Activated CD4-positive, alpha-beta T cell treated with anti-CD3 and anti-CD28 coated beads, Interleukin-2, amount 10 ng/mL, durations not matched to agents 24 days and 14 days (primary cell): ENCODE data around the gene SMPX. TPM values are rescaled to one million over a fixed set of nuclear protein-coding genes. Genes with fewer than 3 reads are reported as not detected.

Experiments
- DNase-seq: peaks from one replicate; pipeline ENCODE4 v3.0.0; 2022
- H3K27ac Mint-ChIP-seq: one replicate; pipeline ENCODE4 v1.8.0; 2022; ENCODE audit warnings: mild to moderate bottlenecking, mixed read lengths
- H3K27me3 Mint-ChIP-seq: one replicate; pipeline ENCODE4 v1.8.0; 2022; ENCODE audit warnings: mixed read lengths
- H3K36me3 Mint-ChIP-seq: one replicate; pipeline ENCODE4 v1.8.0; 2022; ENCODE audit warnings: low read depth, mild to moderate bottlenecking, mixed read lengths
- H3K4me1 Mint-ChIP-seq: one replicate; pipeline ENCODE4 v1.8.0; 2021; ENCODE audit warnings: mixed read lengths
- H3K4me3 Mint-ChIP-seq: one replicate; pipeline ENCODE4 v1.8.0; 2022; ENCODE audit warnings: mild to moderate bottlenecking, moderate library complexity, mixed read lengths
- H3K9me3 Mint-ChIP-seq: one replicate; pipeline ENCODE4 v1.8.0; 2021; ENCODE audit warnings: mixed read lengths
- intact Hi-C: fragments of 100-400 bp; cut with micrococcal nuclease; formaldehyde crosslinking; loops from one replicate; pipeline ENCODE4 v1.15.1; 2023
- total RNA-seq: library from RNA; stranded (reverse); gene quantifications from 2 replicates; pipeline ENCODE4 v1.2.3, GENCODE V29; 2022

The SMPX gene
- total RNA-seq, 1 donor from 2014 or later, result not detected

GRCh38 chrX:21738210-21738949 lies 19.5 kb downstream of the SMPX start:
- H3K36me3 Mint-ChIP-seq, result no peaks in the 10 kb centered on the region
- no peaks in the 10 kb centered on the region for H3K9me3 Mint-ChIP-seq
- no peaks in the 10 kb centered on the region for H3K4me1 Mint-ChIP-seq
- no peak overlapping the region for H3K27ac Mint-ChIP-seq
- intact Hi-C loops, result no loop called here
- H3K27me3 Mint-ChIP-seq, result peaks cover 1% of the 10 kb centered on the region
- DNase-seq, result no peak
- no peak overlapping the region for H3K4me3 Mint-ChIP-seq

GRCh38 chrX:21735768-21736127 lies 22.2 kb downstream of the SMPX start:
- intact Hi-C loops, result no loop called here
- no peaks in the 10 kb centered on the region for H3K27me3 Mint-ChIP-seq
- H3K9me3 Mint-ChIP-seq, result no peaks in the 10 kb centered on the region

DNA sequence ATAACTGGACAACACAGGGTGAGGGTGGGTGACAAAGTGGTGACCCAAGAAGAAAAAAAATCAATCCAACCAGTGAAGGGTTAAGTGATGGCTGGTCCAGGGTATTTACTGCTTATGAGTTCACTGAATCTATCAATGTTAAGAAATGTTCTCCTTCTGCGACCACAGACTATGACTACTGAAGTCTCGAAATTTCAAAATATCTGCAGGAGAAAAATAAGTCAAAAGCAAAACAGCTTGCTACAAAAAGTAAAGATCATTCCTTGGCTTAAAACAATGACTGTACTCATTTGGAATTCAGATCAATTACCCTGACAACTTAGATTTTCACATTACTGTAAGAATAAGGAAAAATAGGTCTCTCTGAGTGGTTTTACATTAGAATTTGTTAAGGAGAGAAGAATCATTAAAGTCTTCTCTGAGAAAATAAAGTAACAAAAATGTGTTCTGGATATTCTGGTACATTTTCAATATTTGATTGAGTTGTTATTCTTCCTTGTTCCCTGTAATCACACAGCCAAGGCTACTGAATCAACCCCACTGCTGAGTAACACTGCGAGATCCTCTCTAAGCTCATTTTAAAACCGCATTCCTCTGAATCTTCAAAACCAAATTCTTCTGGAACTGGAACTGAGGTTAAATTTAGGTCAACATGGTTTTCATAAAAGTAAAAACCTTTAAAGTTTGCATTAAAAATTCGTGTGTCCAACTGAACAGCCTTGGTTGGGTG lies 22.7 kb downstream of the SMPX start:
- no peaks in the 10 kb centered on the region for H3K9me3 Mint-ChIP-seq
- intact Hi-C loops, result no loop called here
- H3K36me3 Mint-ChIP-seq, result no peaks in the 10 kb centered on the region
- H3K4me1 Mint-ChIP-seq, result no peaks in the 10 kb centered on the region
- no peaks in the 10 kb centered on the region for H3K27me3 Mint-ChIP-seq
- no peak overlapping the region for H3K27ac Mint-ChIP-seq
- no peak overlapping the region for H3K4me3 Mint-ChIP-seq
- no peak for DNase-seq

More at GRCh38 chrX:21735768-21736127, 22.2 kb downstream of the SMPX start:
- Mint-ChIP-seq H3K27ac (no peak overlapping the region), H3K4me3 (no peak overlapping the region), H3K36me3 (no peaks in the 10 kb centered on the region), H3K4me1 (no peaks in the 10 kb centered on the region)
- DNase-seq, result no peak

GRCh38 chrX:21734175-21734574 lies 23.7 kb downstream of the SMPX start:
- H3K27me3 Mint-ChIP-seq, result no peaks in the 10 kb centered on the region
- H3K4me1 Mint-ChIP-seq, result no peaks in the 10 kb centered on the region
- H3K9me3 Mint-ChIP-seq, result no peaks in the 10 kb centered on the region
- no peaks in the 10 kb centered on the region for H3K36me3 Mint-ChIP-seq
- DNase-seq, result no peak
- H3K27ac Mint-ChIP-seq, result no peak overlapping the region
- intact Hi-C loops, result no loop called here
- no peak overlapping the region for H3K4me3 Mint-ChIP-seq

DNA sequence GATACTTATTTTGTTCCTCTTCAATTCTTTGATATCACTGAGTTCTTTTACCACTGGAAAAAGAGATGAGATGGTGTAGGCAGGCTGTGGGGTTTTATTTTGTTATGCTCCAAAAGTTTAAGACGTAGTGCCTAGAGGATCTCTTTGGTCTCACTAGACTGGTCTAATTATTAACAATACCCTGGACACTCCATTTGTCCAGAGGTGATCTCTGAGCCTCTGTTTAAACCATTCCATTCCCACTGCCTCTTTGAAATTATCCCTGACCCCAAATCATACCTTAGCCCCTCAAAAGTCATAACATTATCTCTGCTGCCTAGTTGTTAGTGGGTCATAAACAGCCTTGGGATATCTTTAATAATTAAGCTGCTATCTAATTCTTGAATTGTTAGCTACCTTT lies 24.2 kb downstream of the SMPX start:
- no peak overlapping the region for H3K4me3 Mint-ChIP-seq
- intact Hi-C loops, result no loop called here
- DNase-seq, result no peak
- H3K36me3 Mint-ChIP-seq, result no peaks in the 10 kb centered on the region
- no peaks in the 10 kb centered on the region for H3K4me1 Mint-ChIP-seq
- H3K27me3 Mint-ChIP-seq, result no peaks in the 10 kb centered on the region
- no peak overlapping the region for H3K27ac Mint-ChIP-seq
- H3K9me3 Mint-ChIP-seq, result no peaks in the 10 kb centered on the region

GRCh38 chrX:21730026-21730425 lies 27.9 kb downstream of the SMPX start:
- no peak for DNase-seq
- Mint-ChIP-seq H3K36me3 (no peaks in the 10 kb centered on the region), H3K27ac (no peak overlapping the region), H3K4me3 (no peak overlapping the region), H3K4me1 (no peaks in the 10 kb centered on the region), H3K9me3 (no peaks in the 10 kb centered on the region), H3K27me3 (peaks cover 4% of the 10 kb centered on the region)
- intact Hi-C loops, result no loop called here

DNA sequence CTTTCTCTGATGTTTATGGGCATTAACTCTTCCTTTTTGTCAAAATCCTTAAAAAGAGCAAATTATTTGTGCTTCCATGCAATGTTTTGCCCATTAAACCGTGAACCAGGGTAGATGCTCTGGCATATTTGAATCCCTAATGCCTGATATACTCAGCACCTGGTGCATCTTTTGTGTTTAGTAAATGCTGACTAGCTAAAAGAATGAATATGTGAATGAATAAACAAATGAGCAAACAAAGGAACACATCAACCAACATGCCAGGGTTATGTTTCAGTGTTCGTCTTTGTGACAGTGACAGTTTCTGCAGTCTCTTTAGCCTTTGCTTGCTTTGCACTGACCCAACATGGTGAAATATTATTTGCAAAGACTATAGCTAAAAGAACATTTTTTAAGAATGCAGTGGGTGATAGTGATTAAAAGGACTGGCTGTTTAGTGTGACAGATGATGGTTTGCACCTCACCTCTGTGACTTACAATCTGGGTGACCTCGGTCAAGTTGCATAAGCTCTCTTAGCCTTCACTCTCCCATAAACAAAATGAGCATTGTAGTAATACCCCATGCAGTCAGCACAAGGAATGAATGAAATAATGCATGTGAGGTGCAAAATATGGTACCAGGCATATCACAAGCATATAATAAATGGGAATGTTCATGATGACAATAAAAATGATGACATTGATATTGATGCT lies 29.5 kb downstream of the SMPX start:
- Mint-ChIP-seq H3K27ac (no peak overlapping the region), H3K9me3 (no peaks in the 10 kb centered on the region), H3K4me1 (no peaks in the 10 kb centered on the region), H3K36me3 (no peaks in the 10 kb centered on the region), H3K27me3 (peaks cover 4% of the 10 kb centered on the region), H3K4me3 (no peak overlapping the region)
- DNase-seq, result no peak
- intact Hi-C loops, result no loop called here

GRCh38 chrX:21725916-21726315 lies 32.0 kb downstream of the SMPX start:
- intact Hi-C loops, result no loop called here
- no peaks in the 10 kb centered on the region for H3K9me3 Mint-ChIP-seq

GRCh38 chrX:21725496-21725895 lies 32.4 kb downstream of the SMPX start:
- H3K4me3 Mint-ChIP-seq, result no peak overlapping the region
- no peak for DNase-seq
- peaks cover 4% of the 10 kb centered on the region for H3K27me3 Mint-ChIP-seq
- H3K4me1 Mint-ChIP-seq, result no peaks in the 10 kb centered on the region
- H3K9me3 Mint-ChIP-seq, result no peaks in the 10 kb centered on the region
- no peaks in the 10 kb centered on the region for H3K36me3 Mint-ChIP-seq
- no peak overlapping the region for H3K27ac Mint-ChIP-seq
- intact Hi-C loops, result no loop called here

More at GRCh38 chrX:21725916-21726315, 32.0 kb downstream of the SMPX start:
- DNase-seq, result no peak
- H3K36me3 Mint-ChIP-seq, result no peaks in the 10 kb centered on the region
- H3K4me3 Mint-ChIP-seq, result no peak overlapping the region
- peaks cover 4% of the 10 kb centered on the region for H3K27me3 Mint-ChIP-seq
- no peaks in the 10 kb centered on the region for H3K4me1 Mint-ChIP-seq
- no peak overlapping the region for H3K27ac Mint-ChIP-seq

GRCh38 chrX:21723814-21724213 lies 34.1 kb downstream of the SMPX start:
- Mint-ChIP-seq H3K9me3 (no peaks in the 10 kb centered on the region), H3K36me3 (no peaks in the 10 kb centered on the region), H3K27ac (no peak overlapping the region), H3K27me3 (peaks cover 4% of the 10 kb centered on the region), H3K4me3 (no peak overlapping the region), H3K4me1 (no peaks in the 10 kb centered on the region)
- DNase-seq, result no peak
- intact Hi-C loops, result no loop called here

GRCh38 chrX:21723084-21723483 lies 34.8 kb downstream of the SMPX start:
- H3K36me3 Mint-ChIP-seq, result no peaks in the 10 kb centered on the region
- no peaks in the 10 kb centered on the region for H3K9me3 Mint-ChIP-seq
- H3K4me1 Mint-ChIP-seq, result no peaks in the 10 kb centered on the region
- intact Hi-C loops, result no loop called here
- H3K27ac Mint-ChIP-seq, result no peak overlapping the region
- DNase-seq, result no peak
- peaks cover 2% of the 10 kb centered on the region for H3K27me3 Mint-ChIP-seq
- H3K4me3 Mint-ChIP-seq, result no peak overlapping the region

- no peak overlapping the region for H3K27ac Mint-ChIP-seq
- intact Hi-C loops, result no loop called here
These were observed 36.7 kb downstream of the SMPX start for GRCh38 chrX:21721195-21721594.

GRCh38 chrX:21718575-21718974 lies 39.3 kb downstream of the SMPX start:
- no peak overlapping the region for H3K27ac Mint-ChIP-seq
- no peaks in the 10 kb centered on the region for H3K4me1 Mint-ChIP-seq
- intact Hi-C loops, result no loop called here
- H3K27me3 Mint-ChIP-seq, result no peaks in the 10 kb centered on the region
- H3K4me3 Mint-ChIP-seq, result no peak overlapping the region
- no peak for DNase-seq
- no peaks in the 10 kb centered on the region for H3K9me3 Mint-ChIP-seq
- H3K36me3 Mint-ChIP-seq, result no peaks in the 10 kb centered on the region

More at GRCh38 chrX:21721195-21721594, 36.7 kb downstream of the SMPX start:
- no peaks in the 10 kb centered on the region for H3K9me3 Mint-ChIP-seq
- DNase-seq, result no peak
- H3K27me3 Mint-ChIP-seq, result no peaks in the 10 kb centered on the region
- H3K4me3 Mint-ChIP-seq, result no peak overlapping the region
- no peaks in the 10 kb centered on the region for H3K36me3 Mint-ChIP-seq
- no peaks in the 10 kb centered on the region for H3K4me1 Mint-ChIP-seq

GRCh38 chrX:21717802-21718201 lies 40.1 kb downstream of the SMPX start:
- H3K9me3 Mint-ChIP-seq, result no peaks in the 10 kb centered on the region
- intact Hi-C loops, result no loop called here
- no peak overlapping the region for H3K27ac Mint-ChIP-seq
- H3K4me3 Mint-ChIP-seq, result no peak overlapping the region
- DNase-seq, result no peak
- H3K27me3 Mint-ChIP-seq, result no peaks in the 10 kb centered on the region
- no peaks in the 10 kb centered on the region for H3K4me1 Mint-ChIP-seq
- no peaks in the 10 kb centered on the region for H3K36me3 Mint-ChIP-seq
